GM18867 (cell line): Measurements from ENCODE around the gene RMI2.

Source experiments
- ATAC-seq: cut with Tn5 transposase; IDR thresholded peaks from one replicate; pipeline ENCODE4 v1.9.1; 2021; ENCODE audit warnings: mild to moderate bottlenecking, moderate library complexity; ENCODE audit not compliant: unreplicated experiment

Gene RMI2

DNA sequence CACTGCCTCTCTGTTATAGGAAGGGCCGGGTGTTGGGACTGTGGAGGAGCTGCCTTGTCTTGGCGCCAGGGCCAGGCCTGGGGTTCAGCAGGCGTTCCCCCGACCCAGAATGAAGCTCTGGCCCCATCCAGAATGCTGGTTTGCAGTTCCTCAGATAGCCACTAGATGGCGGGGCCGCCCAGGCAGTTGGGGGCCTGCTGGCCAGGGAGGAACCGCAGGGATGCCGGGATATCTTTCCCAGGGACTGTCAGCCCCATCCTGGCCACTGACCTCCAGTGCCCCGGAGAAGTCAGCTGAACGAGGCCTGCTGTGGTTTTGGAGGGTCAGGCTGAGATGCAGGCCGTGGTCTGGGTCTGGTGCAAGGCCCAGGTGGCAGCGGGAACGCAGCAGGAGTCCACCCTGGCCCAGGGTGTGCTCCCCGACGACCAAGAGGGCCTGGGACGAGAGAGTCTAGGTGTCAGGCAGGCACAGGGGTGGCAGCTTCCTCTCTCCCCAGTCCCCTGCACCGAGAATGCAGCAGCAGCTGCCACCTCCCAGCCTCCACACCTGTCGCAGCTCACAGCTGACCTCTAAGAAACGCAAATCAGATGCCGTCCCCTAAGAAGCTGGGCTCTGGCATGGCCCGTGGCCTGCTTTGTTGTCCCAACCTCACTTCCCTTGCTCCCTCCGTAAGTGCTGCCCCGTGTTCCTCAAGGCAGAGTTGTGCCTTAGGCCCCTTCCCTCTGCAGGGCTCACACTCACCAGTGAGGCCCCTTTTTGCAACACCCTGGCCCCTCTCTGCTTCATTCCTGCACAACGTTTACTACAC is 51.2 kb downstream of the RMI2 start:
- ATAC-seq = no peak

DNA sequence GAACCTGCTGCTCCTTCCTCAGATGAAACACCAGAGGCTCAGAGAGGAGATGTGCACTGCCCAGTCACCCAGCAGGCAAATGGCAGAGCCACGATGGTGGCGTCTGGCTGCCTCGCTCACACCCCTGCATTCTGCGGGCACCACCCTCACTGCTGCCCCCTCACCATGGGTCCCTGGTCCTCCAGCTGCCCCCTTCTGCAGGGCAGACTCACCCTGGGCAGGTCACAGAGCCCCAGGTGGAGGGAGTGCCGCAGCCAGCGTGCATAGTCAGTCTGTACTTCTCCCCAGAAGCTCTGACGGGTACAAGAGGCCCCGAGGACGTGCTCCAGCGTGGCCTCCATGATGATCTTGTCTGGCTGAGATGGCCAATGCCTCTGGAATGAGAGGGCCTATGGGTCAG is 52.9 kb downstream of the RMI2 start:
- ATAC-seq = no peak

DNA sequence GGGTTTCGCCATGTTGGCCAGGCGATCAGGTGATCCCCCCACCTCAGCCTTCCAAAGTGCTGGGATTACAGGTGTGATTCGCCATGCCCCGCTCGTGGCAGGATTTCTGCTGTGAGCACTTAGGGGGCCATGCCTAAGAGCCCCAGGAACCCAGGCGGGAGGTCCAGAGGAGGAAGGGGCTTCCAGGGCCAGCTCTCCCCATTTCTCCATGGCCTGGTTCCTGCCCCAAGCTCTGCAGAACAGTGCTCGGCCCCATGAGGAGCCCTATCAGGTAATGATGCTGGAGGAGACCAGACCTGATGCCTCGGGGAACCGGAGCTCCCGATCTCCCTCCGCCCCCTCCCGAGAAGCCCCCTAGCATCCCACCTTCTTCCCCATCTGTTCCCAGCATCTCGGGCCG is 53.6 kb downstream of the RMI2 start:
- ATAC-seq = no peak

DNA sequence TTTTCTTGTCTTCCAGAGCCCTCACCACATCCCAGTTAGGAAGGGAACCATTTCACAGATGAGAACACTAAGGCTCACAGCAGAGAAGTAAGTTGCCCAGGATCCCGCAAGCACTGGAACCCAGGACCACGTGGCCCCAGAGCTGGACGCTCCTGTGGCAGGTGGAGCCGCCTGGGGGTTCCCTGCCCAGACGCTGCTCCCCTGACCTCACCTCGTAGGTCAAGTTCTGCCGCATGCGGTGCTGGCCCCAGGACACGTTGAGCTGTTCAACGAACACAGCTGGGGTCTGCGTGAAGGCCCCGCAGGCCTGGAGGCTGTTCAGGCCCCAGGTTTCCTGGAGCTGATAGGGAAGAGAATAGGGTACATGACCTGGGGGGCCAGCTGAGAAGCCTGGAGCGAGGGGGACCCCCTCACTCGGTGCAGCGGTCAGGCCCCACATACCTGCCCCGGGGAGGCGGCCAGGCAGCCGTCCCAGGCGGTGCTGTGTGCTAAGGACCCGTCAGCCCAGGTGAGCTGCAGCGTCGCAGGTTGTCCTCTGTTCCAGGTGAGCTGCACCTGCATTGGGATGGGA is 54.1 kb downstream of the RMI2 start:
- no peak for ATAC-seq

DNA sequence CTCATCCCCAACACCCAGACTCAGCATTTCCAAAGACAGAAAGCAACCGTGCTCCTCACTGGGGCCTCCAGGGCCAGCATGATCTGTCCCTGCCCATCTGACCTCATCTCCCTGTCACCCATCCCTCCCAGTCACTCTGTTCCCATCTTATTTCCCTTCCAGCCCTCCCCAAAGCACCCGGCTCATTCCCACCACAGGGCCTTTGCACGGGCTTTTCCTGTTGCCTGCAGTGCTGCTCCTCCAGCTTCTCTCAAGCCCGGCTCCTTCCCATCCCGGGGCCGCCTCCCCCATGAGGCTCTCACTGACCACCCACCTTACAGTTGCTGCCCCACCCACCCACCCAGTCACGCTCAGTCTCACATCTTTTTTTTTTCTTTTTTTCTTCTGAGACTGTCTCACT is 54.8 kb downstream of the RMI2 start:
- ATAC-seq = no peak
